ENCODE measurements around the gene HIPK1.

GRCh38 chr1:113895098-113895497, 34.0 kb upstream of the HIPK1 start:
- TF ChIP-seq CTCF (conservative IDR thresholded peaks at IDR 0.05; ENCODE audit: low read length), result no peak
- TF ChIP-seq EZH2phosphoT487 (IDR thresholded peaks at IDR 0.05; ENCODE audit: borderline replicate concordance, low read depth, low read length), result no peak

Data from OCI-LY7 (cell line).